Left ventricle myocardium inferior (tissue), 1 donor: Measurements from ENCODE around the gene NR3C1. TPM values are rescaled to one million over a fixed set of nuclear protein-coding genes. Genes with fewer than 3 reads are reported as not detected.

Source experiments
- DNase-seq: peaks from one replicate; pipeline ENCODE4 v3.0.0-alpha.2; 2020
- H3K27ac ChIP-seq: fragments of 200-600 bp; replicated peaks from 2 replicates; pipeline ENCODE4 v1.8.0; 2021
- H3K27me3 ChIP-seq: fragments of 200-600 bp; 2 replicates; pipeline ENCODE4 v1.8.0; 2021; ENCODE audit warnings: low read depth
- H3K36me3 ChIP-seq: fragments of 200-600 bp; 2 replicates; pipeline ENCODE4 v1.8.0; 2021
- H3K4me1 ChIP-seq: fragments of 200-600 bp; 2 replicates; pipeline ENCODE4 v1.8.0; 2021
- H3K4me3 ChIP-seq: fragments of 200-600 bp; 2 replicates; pipeline ENCODE4 v1.8.0; 2021; ENCODE audit warnings: mild to moderate bottlenecking, moderate library complexity
- H3K9me3 ChIP-seq: fragments of 200-600 bp; replicated peaks from 2 replicates; pipeline ENCODE4 v1.8.0; 2021
- CTCF ChIP-seq: fragments of 200-600 bp; IDR thresholded peaks from 2 replicates; pipeline ENCODE4 v1.8.0; 2021; ENCODE audit warnings: antibody characterized with exemption, mild to moderate bottlenecking, borderline replicate concordance
- intact Hi-C: fragments of 100-400 bp; cut with micrococcal nuclease; formaldehyde crosslinking; loops from one replicate; pipeline ENCODE4 v1.11.0; 2022
- total RNA-seq: library from RNA; stranded (reverse); fragmentation: NEBNext Ultra II Directional; extraction: Animal tissue kit (Norgen Biotek cat#: 25700); gene quantifications from one replicate; pipeline ENCODE4 v1.2.1, GENCODE V29; 2021
- donor health status: DM: no; HTN: yes; CAD: no; lungs with severe emphysema.

The NR3C1 gene
- total RNA-seq, 1 donor from 2014 or later = 44.9 TPM

GRCh38 chr5:143400541-143401226 is 2.8 kb downstream of the NR3C1 start:
- Histone ChIP-seq H3K4me3 (peak overlapping the region; percentile 88), H3K27me3 (no peaks in the 10 kb centered on the region), H3K4me1 (peaks cover 88% of the 10 kb centered on the region), H3K27ac (peak overlapping the region; percentile 100), H3K9me3 (no peaks in the 10 kb centered on the region), H3K36me3 (peaks cover 10% of the 10 kb centered on the region)
- intact Hi-C loops = no loop called here
- TF ChIP-seq CTCF = no peak
- no peak for DNase-seq

- TF ChIP-seq CTCF = no peak
- Histone ChIP-seq H3K36me3 (peaks cover 10% of the 10 kb centered on the region), H3K27me3 (no peaks in the 10 kb centered on the region), H3K4me3 (peak overlapping the region; percentile 88), H3K27ac (peak overlapping the region; percentile 100), H3K9me3 (no peaks in the 10 kb centered on the region), H3K4me1 (peaks cover 89% of the 10 kb centered on the region)
- intact Hi-C loops = loop anchor here (5.0 to 10.0 kb wide), 2 partner anchors 85 to 393 kb away; no protein-coding TSS in a partner anchor
- no peak for DNase-seq
Measured at GRCh38 chr5:143399616-143400540, 3.6 kb downstream of the NR3C1 start.

- TF ChIP-seq CTCF = no peak
- Histone ChIP-seq H3K9me3 (no peaks in the 10 kb centered on the region), H3K36me3 (peaks cover 10% of the 10 kb centered on the region), H3K4me3 (peak overlapping the region; percentile 88), H3K4me1 (peaks cover 97% of the 10 kb centered on the region), H3K27ac (peak overlapping the region; percentile 100), H3K27me3 (no peaks in the 10 kb centered on the region)
- no peak for DNase-seq
- intact Hi-C loops = loop anchor here (5.0 to 10.0 kb wide), 2 partner anchors 84 to 391 kb away; no protein-coding TSS in a partner anchor
Measured at GRCh38 chr5:143398451-143399237, 4.8 kb downstream of the NR3C1 start.

GRCh38 chr5:143398053-143398355 is 5.5 kb downstream of the NR3C1 start:
- TF ChIP-seq CTCF = no peak
- no peaks in the 10 kb centered on the region for H3K27me3 ChIP-seq
- H3K4me1 ChIP-seq = peaks cover 98% of the 10 kb centered on the region
- H3K27ac ChIP-seq = peak overlapping the region; percentile 16
- peak overlapping the region; percentile 88 for H3K4me3 ChIP-seq
- peaks cover 10% of the 10 kb centered on the region for H3K36me3 ChIP-seq
- no peak for DNase-seq
- no peaks in the 10 kb centered on the region for H3K9me3 ChIP-seq
- intact Hi-C loops = loop anchor here (5.0 to 10.0 kb wide), 2 partner anchors 83 to 391 kb away; no protein-coding TSS in a partner anchor
